SK-N-SH (cell line): ENCODE results near the gene DUT.
A peak's percentile ranks its signal among the peaks of the same experiment; 100 is the strongest.

Experiments used
- CTCF ChIP-seq: fragments of 200-600 bp; sonication (generic); IDR thresholded peaks from 2 replicates; pipeline ENCODE4 v1.6.1; 2017; ENCODE audit warnings: antibody characterized with exemption, mild to moderate bottlenecking, moderate library complexity
- EP300 ChIP-seq, 2 experiments: IDR thresholded peaks; 2 replicates each; pipeline versions ENCODE4 v1.4.0 to v1.6.1; 2012; ENCODE audit warnings: borderline replicate concordance in 1 of 2, low read depth in 1 of 2, low read length in 1 of 2
- EZH2phosphoT487 ChIP-seq: fragments of 200-600 bp; sonication (generic); IDR thresholded peaks from 2 replicates; pipeline ENCODE4 v1.6.1; 2017; ENCODE audit warnings: low read depth, mixed run types, mild to moderate bottlenecking, antibody characterized with exemption, moderate library complexity, borderline replicate concordance
- MAX ChIP-seq: IDR thresholded peaks from 2 replicates; pipeline ENCODE4 v1.4.0; 2012; ENCODE audit warnings: low read depth
- MEF2A ChIP-seq: IDR thresholded peaks from 2 replicates; pipeline ENCODE4 v1.4.0; 2012; ENCODE audit warnings: low read depth, borderline replicate concordance
- MXI1 ChIP-seq: IDR thresholded peaks from 2 replicates; pipeline ENCODE4 v1.6.1; 2012; ENCODE audit warnings: mild to moderate bottlenecking, low read depth, low read length, improper control_type of control experiment
- NFIC ChIP-seq: IDR thresholded peaks from 2 replicates; pipeline ENCODE4 v1.4.0; 2012; ENCODE audit warnings: borderline replicate concordance
- POLR2AphosphoS5 ChIP-seq: IDR thresholded peaks from 2 replicates; pipeline ENCODE4 v1.6.1; 2012; ENCODE audit warnings: low read depth, low read length
- REST ChIP-seq: IDR thresholded peaks from 2 replicates; pipeline ENCODE4 v1.6.1; 2012; ENCODE audit warnings: mild to moderate bottlenecking, low read depth, low read length, moderate library complexity
- TAF1 ChIP-seq: IDR thresholded peaks from 2 replicates; pipeline ENCODE4 v1.6.1; 2012; ENCODE audit warnings: low read depth, mild to moderate bottlenecking, low read length, moderate library complexity, borderline replicate concordance

GRCh38 chr15:48352474-48353072 lies 21.3 kb downstream of the DUT start:
- TF ChIP-seq EP300 (IDR thresholded peaks at IDR 0.05; ENCODE audit: borderline replicate concordance in 1 of 2, low read depth in 1 of 2, low read length in 1 of 2) = no peak
- peak; percentile 85 for TF ChIP-seq CTCF
- no peak for TF ChIP-seq MXI1
- no peak for TF ChIP-seq MAX
- TF ChIP-seq NFIC = no peak
- TF ChIP-seq TAF1 = no peak
- TF ChIP-seq POLR2AphosphoS5 = no peak
- no peak for TF ChIP-seq REST
- TF ChIP-seq MEF2A = no peak
- TF ChIP-seq EZH2phosphoT487 = no peak
